GM23248 (cell line): Measurements from ENCODE around the gene CASZ1. TPM values are rescaled to one million over a fixed set of nuclear protein-coding genes. Genes with fewer than 3 reads are reported as not detected.

Source experiments
- DNase-seq: peaks from one replicate; pipeline ENCODE4 v3.0.0-alpha.2; 2015
- H2AFZ ChIP-seq: fragments of 200-600 bp; sonication (generic); 2 replicates; pipeline ENCODE4 v1.6.1; 2016; ENCODE audit warnings: antibody characterized with exemption
- H3F3A ChIP-seq: fragments of 200-600 bp; sonication (generic); 2 replicates; pipeline ENCODE4 v1.6.1; 2016; ENCODE audit warnings: mild to moderate bottlenecking, antibody characterized with exemption, mixed run types; ENCODE audit not compliant: insufficient read depth
- H3K27ac ChIP-seq: fragments of 200-600 bp; sonication (generic); 2 replicates; pipeline ENCODE4 v1.5.1; 2016; ENCODE audit warnings: mild to moderate bottlenecking
- H3K27me3 ChIP-seq: fragments of 200-600 bp; sonication (generic); replicated peaks from 2 replicates; pipeline ENCODE4 v1.6.1; 2016; ENCODE audit warnings: mild to moderate bottlenecking; ENCODE audit not compliant: insufficient read depth
- H3K36me3 ChIP-seq: fragments of 200-600 bp; sonication (generic); 2 replicates; pipeline ENCODE4 v1.6.1; 2016; ENCODE audit warnings: low read depth, mild to moderate bottlenecking
- H3K4me1 ChIP-seq: fragments of 200-600 bp; sonication (generic); 2 replicates; pipeline ENCODE4 v1.6.1; 2016; ENCODE audit warnings: mild to moderate bottlenecking; ENCODE audit not compliant: insufficient read depth
- H3K4me2 ChIP-seq: fragments of 200-600 bp; sonication (generic); one replicate; pipeline ENCODE4 v1.6.1; 2016; ENCODE audit warnings: mild to moderate bottlenecking; ENCODE audit not compliant: unreplicated experiment
- H3K4me3 ChIP-seq: fragments of 200-600 bp; sonication (generic); 2 replicates; pipeline ENCODE4 v1.5.1; 2016; ENCODE audit warnings: mild to moderate bottlenecking
- H3K79me2 ChIP-seq: fragments of 200-600 bp; sonication (generic); 2 replicates; pipeline ENCODE4 v1.6.1; 2016; ENCODE audit warnings: mild to moderate bottlenecking; ENCODE audit not compliant: insufficient read depth
- H3K9ac ChIP-seq: fragments of 200-600 bp; sonication (generic); 2 replicates; pipeline ENCODE4 v1.6.1; 2016; ENCODE audit warnings: mild to moderate bottlenecking
- H3K9me2 ChIP-seq: fragments of 200-600 bp; sonication (generic); 2 replicates; pipeline ENCODE4 v1.6.1; 2016; ENCODE audit warnings: mixed run types, mild to moderate bottlenecking, moderate library complexity; ENCODE audit not compliant: insufficient read depth
- H3K9me3 ChIP-seq: fragments of 200-600 bp; sonication (generic); one replicate; pipeline ENCODE4 v1.6.1; 2017; ENCODE audit warnings: low read depth
- H4K20me1 ChIP-seq: fragments of 200-600 bp; sonication (generic); 2 replicates; pipeline ENCODE4 v1.6.0; 2016; ENCODE audit not compliant: insufficient read depth
- EZH2 ChIP-seq: fragments of 200-600 bp; sonication (generic); IDR thresholded peaks from 2 replicates; pipeline ENCODE4 v1.6.1; 2018; ENCODE audit warnings: antibody characterized with exemption, mild to moderate bottlenecking; ENCODE audit not compliant: insufficient read depth, poor library complexity, severe bottlenecking
- EZH2phosphoT487 ChIP-seq: fragments of 200-600 bp; sonication (generic); IDR thresholded peaks from 2 replicates; pipeline ENCODE4 v1.6.1; 2018; ENCODE audit warnings: antibody characterized with exemption, moderate library complexity, mild to moderate bottlenecking, low read depth; ENCODE audit not compliant: insufficient read depth
- WGBS, 2 experiments: methylation state at CpG; one replicate each; pipeline ENCODE4 v1.1.6; 2015 to 2017; ENCODE audit warnings: low lambda C conversion rate in 2 of 2, low coverage in 1 of 2; ENCODE audit errors: missing lambda C conversion rate in 2 of 2; 5-methylcytosine and 5-hydroxymethylcytosine counted together
- in situ Hi-C: fragments of 300-500 bp; cut with MboI; formaldehyde crosslinking; loops from 2 replicates; pipeline ENCODE4 v1.15.0; 2020
- polyA plus RNA-seq: library from polyadenylated mRNA; unstranded; fragments of >200 nt; fragmentation: Nextera tagmentation; extraction: Ambion mirVana; gene quantifications from 2 replicates; pipeline ENCODE4 v1.2.1, GENCODE V29; 2016
- total RNA-seq: library from RNA; depleted of rRNA; stranded (reverse); fragments of >200 nt; shearing (Covaris generic); gene quantifications from 2 replicates; pipeline ENCODE4 v1.2.3, GENCODE V29; 2014

CASZ1 gene
- total and polyA plus RNA-seq, 2 experiments from 2014 or later, result 0.11 to 0.54 TPM

GRCh38 chr1:10687782-10688408 is 108.6 kb downstream of the CASZ1 start:
- Histone ChIP-seq H3K9ac (no peak overlapping the region), H2AFZ (no peak overlapping the region), H3F3A (no peaks in the 10 kb centered on the region), H3K4me2 (no peak overlapping the region), H3K4me1 (no peaks in the 10 kb centered on the region), H4K20me1 (no peaks in the 10 kb centered on the region), H3K9me2 (no peaks in the 10 kb centered on the region), H3K9me3 (no peaks in the 10 kb centered on the region), H3K27me3 (no peaks in the 10 kb centered on the region), H3K27ac (no peak overlapping the region), H3K79me2 (no peaks in the 10 kb centered on the region), H3K4me3 (no peak overlapping the region), H3K36me3 (no peaks in the 10 kb centered on the region)
- peak; percentile 53 for DNase-seq
- in situ Hi-C loops, result no loop called here
- no peak for TF ChIP-seq EZH2phosphoT487
- WGBS, 2 experiments, result 82 to 86% methylated on average over 15 of the region's 15 CpGs

- no peaks in the 10 kb centered on the region for H3K9me3 ChIP-seq
- no peaks in the 10 kb centered on the region for H4K20me1 ChIP-seq
- 81% methylated on average over 7 of the region's 7 CpGs for WGBS, 2 experiments
- no peaks in the 10 kb centered on the region for H3K27me3 ChIP-seq
- H3K9me2 ChIP-seq, result no peaks in the 10 kb centered on the region
- no peak overlapping the region for H3K9ac ChIP-seq
- no peak overlapping the region for H3K4me2 ChIP-seq
- no peak overlapping the region for H2AFZ ChIP-seq
- no peaks in the 10 kb centered on the region for H3F3A ChIP-seq
- no peak overlapping the region for H3K27ac ChIP-seq
- no peak for DNase-seq
- H3K4me1 ChIP-seq, result no peaks in the 10 kb centered on the region
- TF ChIP-seq EZH2phosphoT487, result no peak
- TF ChIP-seq EZH2, result no peak
- H3K36me3 ChIP-seq, result no peaks in the 10 kb centered on the region
- in situ Hi-C loops, result no loop called here
- H3K4me3 ChIP-seq, result no peak overlapping the region
- H3K79me2 ChIP-seq, result no peaks in the 10 kb centered on the region
Measured at GRCh38 chr1:10687251-10687651, 109.2 kb downstream of the CASZ1 start.

GRCh38 chr1:10686404-10687040 is 109.9 kb downstream of the CASZ1 start:
- Histone ChIP-seq H3K4me1 (no peaks in the 10 kb centered on the region), H3K4me3 (no peak overlapping the region), H3K9me3 (no peaks in the 10 kb centered on the region), H2AFZ (no peak overlapping the region), H3K4me2 (no peak overlapping the region), H3K9ac (no peak overlapping the region), H3F3A (no peaks in the 10 kb centered on the region), H3K9me2 (no peaks in the 10 kb centered on the region), H3K36me3 (no peaks in the 10 kb centered on the region), H3K79me2 (no peaks in the 10 kb centered on the region), H4K20me1 (no peaks in the 10 kb centered on the region), H3K27ac (no peak overlapping the region), H3K27me3 (no peaks in the 10 kb centered on the region)
- no peak for DNase-seq
- TF ChIP-seq EZH2 (no peak), EZH2phosphoT487 (no peak)
- in situ Hi-C loops, result no loop called here
- WGBS, 2 experiments, result 76% methylated on average over 20 of the region's 20 CpGs

GRCh38 chr1:10685808-10686403 is 110.5 kb downstream of the CASZ1 start:
- peak; percentile 30 for DNase-seq
- no peak for TF ChIP-seq EZH2
- no peak for TF ChIP-seq EZH2phosphoT487
- Histone ChIP-seq H4K20me1 (no peaks in the 10 kb centered on the region), H3K4me2 (no peak overlapping the region), H3K79me2 (no peaks in the 10 kb centered on the region), H3K4me1 (no peaks in the 10 kb centered on the region), H3K9me2 (no peaks in the 10 kb centered on the region), H2AFZ (no peak overlapping the region), H3F3A (no peaks in the 10 kb centered on the region), H3K36me3 (no peaks in the 10 kb centered on the region), H3K27me3 (no peaks in the 10 kb centered on the region), H3K9ac (no peak overlapping the region), H3K9me3 (no peaks in the 10 kb centered on the region), H3K27ac (no peak overlapping the region), H3K4me3 (no peak overlapping the region)
- in situ Hi-C loops, result no loop called here
- 66 to 70% methylated on average over 11 of the region's 11 CpGs for WGBS, 2 experiments
